GM12878 (cell line): ENCODE results near the gene PAX6. TPM values are rescaled to one million over a fixed set of nuclear protein-coding genes. Genes with fewer than 3 reads are reported as not detected.

Experiments
- ATAC-seq: fragments of 200-7000 bp; cut with Tn5 transposase; 3 replicates; pipeline ENCODE4 v1.9.1; 2020; ENCODE audit warnings: mild to moderate bottlenecking, moderate library complexity
- BruUV-seq: library from RNA; stranded (reverse); fragments of 400-500 nt; replicated peaks from 2 replicates; lab custom pipeline; 2021; lab: Mats Ljungman, UMichigan
- CTCF ChIA-PET: fragments of 300-600 bp; sonication (Branson Sonifier 250); formaldehyde crosslinking; extraction: SDS; loops from one replicate; lab custom pipeline; 2021; ENCODE audit warnings: inconsistent platforms; lab: Yijun Ruan, JAX
- POLR2A ChIA-PET: fragments of 350-600 bp; formaldehyde crosslinking; extraction: SDS; loops from one replicate; lab custom pipeline; 2021; ENCODE audit warnings: inconsistent platforms; lab: Charles Lee
- RAD21 ChIA-PET: fragments of 300-600 bp; sonication (Branson Sonifier 250); formaldehyde crosslinking; loops from one replicate; lab custom pipeline; 2023; ENCODE audit warnings: antibody characterized with exemption; ENCODE audit not compliant: unreplicated experiment; lab: Charles Lee
- SMC1A ChIA-PET: fragments of 300-600 bp; sonication (Branson Sonifier 250); formaldehyde crosslinking; loops from one replicate; lab custom pipeline; 2023; ENCODE audit not compliant: unreplicated experiment, uncharacterized antibody; lab: Charles Lee
- DNase-seq: peaks from one replicate; pipeline ENCODE4 v3.0.0-alpha.2; 2011; ENCODE audit warnings: low read depth, low spot score
- FAIRE-seq: peaks from 3 replicates; lab custom pipeline; 2011; peaks lifted over from hg19 to GRCh38; lab: Jason Lieb, UNC
- H2AFZ ChIP-seq: 2 replicates; pipeline ENCODE4 v1.6.0; 2011; ENCODE audit warnings: low read depth, low read length, control low read depth; ENCODE audit not compliant: control insufficient read depth
- H3K27ac ChIP-seq: 2 replicates; pipeline ENCODE4 v1.5.1; 2011; ENCODE audit warnings: control low read depth; ENCODE audit not compliant: control insufficient read depth, insufficient read depth
- H3K27me3 ChIP-seq, 2 experiments: replicated peaks in 1 of 2; 2 replicates each; pipeline versions ENCODE4 v1.6.0 to v1.6.1; 2011; ENCODE audit warnings: low read length in 1 of 2; ENCODE audit not compliant: control insufficient read depth in 2 of 2, insufficient read depth in 2 of 2
- H3K36me3 ChIP-seq, 2 experiments: 2 replicates each; pipeline ENCODE4 v1.5.1; 2011; ENCODE audit warnings: low read length in 1 of 2; ENCODE audit not compliant: control insufficient read depth in 2 of 2, insufficient read depth in 2 of 2
- H3K4me1 ChIP-seq: 2 replicates; pipeline ENCODE4 v1.6.1; 2011; ENCODE audit warnings: mild to moderate bottlenecking, low read length, moderate library complexity, mixed read lengths; ENCODE audit not compliant: control insufficient read depth, insufficient read depth
- H3K4me2 ChIP-seq: 2 replicates; pipeline ENCODE4 v1.6.0; 2011; ENCODE audit warnings: control low read depth; ENCODE audit not compliant: control insufficient read depth, insufficient read depth
- H3K4me3 ChIP-seq: fragments of 200-600 bp; sonication (generic); 2 replicates; pipeline ENCODE4 v1.5.1; 2016
- H3K79me2 ChIP-seq: 2 replicates; pipeline ENCODE4 v1.6.0; 2011; ENCODE audit warnings: low read length; ENCODE audit not compliant: control insufficient read depth, insufficient read depth
- H3K9ac ChIP-seq: 2 replicates; pipeline ENCODE4 v1.8.0; 2011; ENCODE audit warnings: low read length, control low read depth, mixed read lengths; ENCODE audit not compliant: control insufficient read depth, insufficient read depth
- H3K9me3 ChIP-seq: replicated peaks from 3 replicates; pipeline ENCODE4 v1.5.1; 2011; ENCODE audit warnings: mild to moderate bottlenecking, low read length; ENCODE audit not compliant: control insufficient read depth, insufficient read depth
- H4K20me1 ChIP-seq: 2 replicates; pipeline ENCODE4 v1.6.0; 2011; ENCODE audit not compliant: control insufficient read depth, insufficient read depth
- CREM ChIP-seq: IDR thresholded peaks from 2 replicates; pipeline ENCODE4 v1.6.1; 2014; ENCODE audit warnings: antibody characterized with exemption, low read depth
- ETV6 ChIP-seq, 2 experiments: fragments of 450-650 bp in 1 of 2; IDR thresholded peaks in 1 of 2; conservative IDR thresholded peaks in 1 of 2; 2 replicates each; pipeline ENCODE4 v1.6.1; 2014; ENCODE audit warnings: antibody characterized with exemption in 1 of 2, borderline replicate concordance in 1 of 2, low read depth in 1 of 2, mild to moderate bottlenecking in 1 of 2, moderate library complexity in 1 of 2
- HDGF ChIP-seq: fragments of 450-650 bp; IDR thresholded peaks from 2 replicates; pipeline ENCODE4 v1.6.1; 2016; ENCODE audit warnings: antibody characterized with exemption
- IRF4 ChIP-seq: IDR thresholded peaks from 2 replicates; pipeline ENCODE4 v1.6.1; 2011; ENCODE audit warnings: low read depth, low read length
- NFYB ChIP-seq: IDR thresholded peaks from 2 replicates; pipeline ENCODE4 v1.6.1; 2011; ENCODE audit warnings: low read depth, mild to moderate bottlenecking, low read length, improper control_type of control experiment, moderate library complexity; ENCODE audit not compliant: insufficient read depth
- POLR2AphosphoS2 ChIP-seq: IDR thresholded peaks from 2 replicates; pipeline ENCODE4 v1.6.1; 2011; ENCODE audit warnings: low read depth, mild to moderate bottlenecking, low read length, improper control_type of control experiment, moderate library complexity
- SMAD1 ChIP-seq: fragments of 450-650 bp; IDR thresholded peaks from 2 replicates; pipeline ENCODE4 v1.6.1; 2018; ENCODE audit warnings: mild to moderate bottlenecking, low read depth; ENCODE audit not compliant: partially characterized antibody
- TCF12 ChIP-seq: IDR thresholded peaks from 2 replicates; pipeline ENCODE4 v1.6.1; 2011; ENCODE audit warnings: low read depth, mild to moderate bottlenecking, low read length
- ZBED1 ChIP-seq: IDR thresholded peaks from 2 replicates; pipeline ENCODE4 v1.6.1; 2016; ENCODE audit warnings: borderline replicate concordance
- ZNF217 ChIP-seq: fragments of 450-650 bp; IDR thresholded peaks from 2 replicates; pipeline ENCODE4 v1.6.1; 2017; ENCODE audit warnings: antibody characterized with exemption, mild to moderate bottlenecking
- ZNF24 ChIP-seq: fragments of 450-650 bp; IDR thresholded peaks from 2 replicates; pipeline ENCODE4 v1.6.1; 2017; ENCODE audit warnings: antibody characterized with exemption, mild to moderate bottlenecking
- ZNF274 ChIP-seq: IDR thresholded peaks from one replicate; pipeline ENCODE4 v1.8.0; 2011; ENCODE audit not compliant: insufficient read length, insufficient read depth
- ZNF687 ChIP-seq: fragments of 450-650 bp; IDR thresholded peaks from 2 replicates; pipeline ENCODE4 v1.6.1; 2017; ENCODE audit warnings: mild to moderate bottlenecking, moderate library complexity
- WGBS: methylation state at CpG from one replicate; pipeline ENCODE4 v1.1.6; 2016; ENCODE audit warnings: low lambda C conversion rate; ENCODE audit not compliant: insufficient replicate concordance, insufficient coverage; ENCODE audit errors: missing lambda C conversion rate; 5-methylcytosine and 5-hydroxymethylcytosine counted together
- in situ Hi-C: fragments of 300-500 bp; cut with MboI; formaldehyde crosslinking; loops from 9 replicates; pipeline ENCODE4 v1.14.3; 2018; ENCODE audit warnings: mixed read lengths
- intact Hi-C: fragments of 100-400 bp; cut with micrococcal nuclease; formaldehyde crosslinking; loops from one replicate; pipeline ENCODE4 v1.14.2; 2022; ENCODE audit not compliant: unreplicated experiment
- polyA plus RNA-seq, 11 experiments: library from polyadenylated mRNA; depleted of rRNA in 4 of 11; unstranded in 6 of 11; stranded (reverse) in 5 of 11; fragments of >200 nt; fragmentation: Nextera tagmentation in 4 of 11; fragmentation: Illumina TruSeq in 1 of 11; extraction: Ambion mirVana in 4 of 11; extraction: Trizol in 1 of 11; gene quantifications; 1 replicate in 1 of 11; 2 replicates in 10 of 11; pipeline versions ENCODE4 v1.2.1 to v1.2.3, GENCODE V29; 2011 to 2016; ENCODE audit warnings: inconsistent platforms in 2 of 11, missing spikeins in 2 of 11, low read depth in 1 of 11
- total RNA-seq, 4 experiments: library from RNA; depleted of rRNA in 3 of 4; stranded (reverse); fragments of >200 nt in 3 of 4; fragmentation: Illumina TruSeq in 1 of 4; extraction: Trizol in 1 of 4; gene quantifications; 2 replicates each; pipeline versions ENCODE4 v1.2.1 to v1.2.3, GENCODE V29; 2013 to 2021

The PAX6 gene
- total and polyA plus RNA-seq, 10 of the 15 experiments (the other 5 are each of a cell fraction or from before 2014, with no cell fraction given) = 0.06 to 0.26 (median 0.10) TPM; not detected in 3

- WGBS = 11% methylated on average over 32 of the region's 35 CpGs
- H3K9me3 ChIP-seq = no peaks in the 10 kb centered on the region; the same call in 2 of the 3 replicates
- H3K79me2 ChIP-seq = no peaks in the 10 kb centered on the region
- in situ Hi-C loops = no loop called here
- peaks cover 12% of the 10 kb centered on the region; the same call in 1 of the 2 replicates for H3K4me1 ChIP-seq
- H3K4me2 ChIP-seq = peak overlapping the region; percentile 76
- ChIA-PET SMC1A (no interaction called here), POLR2A (no interaction called here), CTCF (no interaction called here), RAD21 (no interaction called here)
- H3K9ac ChIP-seq = no peak overlapping the region
- no TSS peak for BruUV-seq
- H3K27me3 ChIP-seq = peaks cover 28 to 63% of the 10 kb centered on the region in 2 experiments
- no peaks in the 10 kb centered on the region for H4K20me1 ChIP-seq
- intact Hi-C loops = loop anchor here (5.0 kb wide), 2 partner anchors 144 to 321 kb away; no protein-coding TSS in a partner anchor
- no peak overlapping the region for H2AFZ ChIP-seq
- no peaks in the 10 kb centered on the region for H3K36me3 ChIP-seq
- DNase-seq = no peak
- ATAC-seq = no peak
- FAIRE-seq = no peak
- no peak for TF ChIP-seq TCF12
- no peak for TF ChIP-seq ZNF217
- no peak for TF ChIP-seq SMAD1
- no peak for TF ChIP-seq HDGF
- no peak for TF ChIP-seq ZNF687
- TF ChIP-seq IRF4 = no peak
- no peak for TF ChIP-seq ETV6 (conservative IDR thresholded peaks at IDR 0.05 in 1 of 2, IDR thresholded peaks at IDR 0.05 in 1 of 2; ENCODE audit: borderline replicate concordance in 1 of 2, low read depth in 1 of 2)
- TF ChIP-seq POLR2AphosphoS2 = no peak
- no peak for TF ChIP-seq ZNF274
- TF ChIP-seq ZNF24 = no peak
- TF ChIP-seq CREM = no peak
- TF ChIP-seq NFYB = no peak
- no peak for TF ChIP-seq ZBED1
- H3K4me3 ChIP-seq = peak overlapping the region; percentile 68; the same call in 1 of the 2 replicates
- no peak overlapping the region for H3K27ac ChIP-seq
These were observed 2.5 kb upstream of the PAX6 start for GRCh38 chr11:31813391-31814175.
